GM19452 (cell line): ENCODE data around the gene ZNF488.

ENCODE experiments used
- ATAC-seq: cut with Tn5 transposase; IDR thresholded peaks from one replicate; pipeline ENCODE4 v1.9.1; 2021; ENCODE audit not compliant: unreplicated experiment

Gene ZNF488

DNA sequence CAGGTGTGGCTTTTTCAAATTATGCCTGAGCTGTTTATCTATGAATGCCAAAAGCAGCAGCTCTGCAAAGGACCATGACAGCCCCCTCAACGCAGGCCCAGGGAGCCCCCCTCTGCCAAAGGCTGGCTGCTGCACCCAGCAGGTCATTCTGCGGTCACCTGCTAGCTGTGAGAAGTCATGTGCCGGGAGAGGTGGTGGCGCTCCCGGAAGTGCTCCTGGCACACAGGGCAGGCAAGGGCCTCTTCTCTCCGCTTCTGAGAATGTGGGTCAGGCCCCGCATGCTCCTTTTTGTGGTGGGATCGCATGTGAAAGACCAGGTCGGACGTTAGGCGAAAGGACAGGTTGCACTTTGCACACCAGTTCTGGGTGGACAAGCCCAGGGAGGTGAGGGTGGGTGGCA lies 16.4 kb downstream of the ZNF488 start:
- no peak for ATAC-seq

DNA sequence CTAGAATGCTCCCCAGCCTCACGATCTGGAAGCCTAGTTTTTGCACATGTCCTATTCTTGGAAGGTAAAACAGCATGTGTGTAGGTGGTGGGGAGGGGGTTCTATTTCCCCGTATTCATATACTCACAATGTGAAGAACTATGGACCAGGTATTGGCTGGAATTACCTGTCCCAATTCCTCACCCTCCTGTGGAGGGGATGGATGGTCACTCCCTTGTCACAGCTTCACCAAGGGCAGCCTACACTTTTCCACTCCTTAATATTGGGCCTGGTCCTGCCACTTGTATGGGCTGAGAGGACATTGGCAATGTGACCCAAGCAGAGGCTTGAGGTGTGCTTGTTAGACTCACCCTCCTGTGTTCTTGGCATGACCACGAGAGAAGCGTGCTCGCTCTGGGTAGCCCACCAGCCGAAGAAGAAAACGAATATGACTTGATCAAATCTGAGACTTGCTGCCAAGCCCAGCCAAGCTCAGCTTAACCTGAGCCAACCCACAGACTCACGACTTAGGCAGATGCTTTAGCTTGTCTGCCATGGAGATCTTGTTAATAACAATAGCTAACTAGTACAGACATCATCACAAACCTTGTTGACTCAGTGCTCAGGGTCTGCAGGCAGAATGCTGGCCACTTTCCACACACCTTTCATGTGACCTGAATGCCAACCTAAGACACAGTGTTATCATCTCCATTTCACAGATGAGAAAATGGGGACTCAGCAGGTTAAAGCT lies 17.2 kb downstream of the ZNF488 start:
- ATAC-seq, result no peak

DNA sequence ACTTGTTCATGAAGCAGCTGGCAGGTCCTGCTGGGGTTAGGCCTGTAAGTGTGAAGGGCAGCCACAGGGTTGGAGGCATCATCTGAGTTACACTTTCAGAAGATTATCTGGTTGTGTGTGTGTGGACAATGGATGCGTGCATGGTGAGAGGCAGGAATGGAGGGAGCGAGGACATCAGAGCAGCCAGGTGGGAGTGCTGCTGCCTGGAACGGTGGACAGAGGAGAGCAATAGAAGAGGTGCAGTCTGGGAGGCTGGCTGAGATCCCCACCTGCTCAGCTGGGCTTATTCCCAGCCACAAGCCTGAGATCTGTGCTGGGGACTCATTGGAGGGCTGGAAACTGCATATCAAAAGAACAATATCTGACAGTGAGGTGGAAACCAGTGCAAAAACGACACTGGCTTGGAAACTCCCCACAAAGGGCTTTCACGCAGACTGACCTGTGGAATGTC lies 17.9 kb downstream of the ZNF488 start:
- no peak for ATAC-seq

DNA sequence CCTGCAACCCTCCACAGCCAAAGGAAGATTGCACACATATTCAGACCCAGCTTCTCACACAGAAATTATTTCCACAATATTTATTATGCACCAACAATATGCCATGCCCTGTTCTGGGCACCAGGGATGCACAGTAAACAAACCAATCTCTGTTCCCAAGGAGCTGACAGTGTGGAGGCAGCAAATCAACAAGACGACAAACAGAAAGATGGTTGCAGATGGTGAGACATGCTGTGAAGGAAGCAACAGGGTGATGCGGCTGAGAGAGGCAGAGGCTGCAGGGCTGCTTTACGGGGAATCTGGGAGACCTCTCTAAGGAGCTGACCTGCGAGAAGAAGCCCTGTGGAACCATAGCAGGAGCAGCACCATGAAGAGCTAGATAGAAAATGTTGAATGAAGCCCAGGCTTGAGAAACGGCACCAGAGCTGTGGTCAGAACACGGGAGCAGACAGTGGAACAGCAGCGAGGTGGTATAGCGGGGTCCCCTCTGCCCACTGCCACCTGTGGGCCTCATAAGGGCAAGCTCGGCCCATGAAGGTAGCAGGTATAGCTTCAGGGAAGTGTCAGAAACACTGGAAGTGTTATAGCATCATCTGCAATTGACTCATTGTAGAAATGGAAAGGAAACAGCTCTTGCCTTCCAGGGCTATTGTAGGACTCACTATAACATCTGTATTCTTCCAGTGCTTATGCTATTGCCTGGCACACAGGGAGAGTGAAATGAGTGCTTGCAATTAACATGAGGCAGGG lies 18.5 kb downstream of the ZNF488 start:
- no peak for ATAC-seq

- no peak for ATAC-seq
Measured at GRCh38 chr10:47364911-47365310, 19.2 kb downstream of the ZNF488 start.

DNA sequence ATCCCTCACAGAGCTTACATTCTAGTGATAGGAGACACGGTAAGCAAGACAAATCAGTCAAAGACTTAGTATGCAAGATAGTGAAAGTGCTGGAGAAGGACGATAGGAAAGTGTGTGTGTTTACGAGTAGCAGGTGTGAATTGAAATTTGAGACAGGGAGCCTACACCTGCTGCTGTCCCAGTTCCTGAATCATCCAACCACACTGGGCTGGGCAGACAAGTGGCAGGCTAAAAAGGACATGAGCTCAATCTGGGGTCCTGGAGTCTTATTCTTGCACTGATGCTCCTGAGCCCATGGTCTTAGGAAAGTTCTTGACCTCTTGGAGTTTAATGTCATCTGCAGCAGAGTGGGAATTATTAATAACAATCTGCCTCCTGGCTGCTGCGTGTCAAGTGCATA lies 19.7 kb downstream of the ZNF488 start:
- ATAC-seq, result no peak

- ATAC-seq, result no peak
Measured at GRCh38 chr10:47363781-47364180, 20.3 kb downstream of the ZNF488 start.

DNA sequence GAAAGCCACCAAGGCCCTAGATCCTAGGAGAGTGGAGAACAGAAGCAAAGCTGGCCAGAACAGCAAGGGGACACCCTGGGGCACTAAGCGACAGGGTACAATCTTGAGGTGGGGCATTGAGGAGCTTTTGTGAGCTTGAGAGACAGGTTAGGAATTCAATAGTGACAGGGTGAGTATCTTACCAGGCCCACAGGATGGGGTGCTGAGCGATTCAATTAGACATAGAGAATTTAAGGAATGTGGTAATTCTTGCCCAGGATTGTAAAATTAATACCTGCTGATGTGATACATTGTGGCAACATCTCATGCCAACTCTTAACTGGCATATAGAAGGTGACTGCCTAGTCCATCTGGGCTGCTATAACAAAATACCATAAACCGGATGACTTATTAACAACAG lies 21.9 kb downstream of the ZNF488 start:
- ATAC-seq, result no peak

DNA sequence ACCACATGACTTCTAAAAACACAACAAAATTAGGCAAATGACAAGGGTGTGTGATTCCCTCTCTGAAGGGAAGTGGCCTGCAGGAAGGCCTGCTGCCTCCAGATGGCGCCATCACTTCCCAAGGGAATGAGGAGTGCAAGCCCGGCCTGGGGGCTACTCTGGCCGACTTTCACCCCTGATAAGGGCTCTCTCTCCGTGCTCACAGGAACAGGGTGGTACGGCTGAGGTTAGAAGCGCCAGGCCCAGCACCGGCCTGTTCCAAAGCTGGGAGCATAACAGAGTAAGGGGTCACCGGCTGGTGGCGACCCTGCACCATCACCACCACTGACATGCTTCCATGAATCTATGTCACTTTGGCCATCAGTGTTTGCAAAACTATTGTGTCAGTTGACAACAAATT lies 22.8 kb downstream of the ZNF488 start:
- no peak for ATAC-seq

DNA sequence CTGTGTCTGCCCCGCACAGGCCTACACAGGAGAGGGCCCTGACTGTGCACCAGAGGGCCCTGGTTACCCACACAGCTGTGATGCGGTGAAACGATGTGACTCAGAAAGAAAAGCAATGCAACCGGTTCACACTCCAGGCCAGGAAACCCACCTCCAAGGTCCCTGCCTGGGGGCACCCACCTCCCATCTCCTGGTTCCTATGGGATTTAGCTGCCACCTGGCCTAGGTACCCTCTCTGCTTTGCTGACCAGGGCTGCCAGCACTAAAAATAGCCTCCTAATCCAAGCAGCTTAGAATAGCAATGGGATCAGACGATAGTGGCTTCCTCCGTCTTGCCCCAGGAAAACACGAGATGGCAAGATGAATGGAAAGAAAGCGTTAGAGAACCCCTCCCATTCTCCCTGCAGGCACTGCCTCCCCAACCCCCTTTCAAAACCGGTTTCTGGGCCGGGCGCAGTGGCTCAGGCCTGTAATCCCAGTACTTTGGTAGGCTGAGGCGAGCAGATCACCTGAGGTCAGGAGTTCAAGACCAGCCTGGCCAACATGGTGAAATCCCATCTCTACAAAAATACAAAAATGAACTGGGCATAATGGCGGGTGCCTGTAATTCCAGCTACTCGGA lies 23.6 kb downstream of the ZNF488 start:
- no peak for ATAC-seq

DNA sequence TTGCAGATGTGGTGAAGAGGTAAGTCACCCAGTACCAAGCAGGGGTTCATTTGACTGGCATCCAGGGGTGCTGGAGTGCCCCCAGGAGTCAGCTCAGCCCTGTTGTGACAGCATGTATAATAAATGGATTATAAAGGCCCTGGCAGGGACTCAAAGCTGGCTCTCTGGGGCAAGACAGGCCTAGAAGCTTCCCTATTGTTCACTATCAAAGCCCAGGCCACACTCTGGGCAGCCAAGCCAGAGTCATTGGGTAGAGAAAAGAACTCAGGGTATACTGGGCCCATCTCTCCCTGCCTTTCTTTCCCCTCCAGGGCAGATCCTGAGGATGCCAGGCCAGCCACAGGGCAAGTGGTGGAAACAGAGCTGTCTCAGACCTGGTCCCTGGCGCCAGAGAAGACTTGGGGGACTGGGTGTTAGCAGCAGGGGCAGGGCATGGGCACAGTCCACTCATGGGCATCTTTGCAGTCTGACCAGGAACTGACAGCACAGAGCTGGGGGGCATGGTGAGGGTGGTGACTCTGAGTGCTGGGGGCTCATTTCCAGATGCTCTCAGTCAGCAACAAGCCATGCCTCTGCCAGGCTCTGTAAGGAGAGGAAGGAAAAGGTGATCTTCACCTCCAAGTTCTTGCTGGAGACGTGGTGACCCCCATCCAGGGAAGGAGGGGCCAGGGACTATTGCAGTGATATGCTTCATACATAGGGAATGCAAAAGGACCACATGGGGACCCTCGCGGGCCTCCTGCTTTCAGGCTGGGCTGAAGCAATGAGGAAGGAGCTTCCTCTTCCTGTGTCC lies 24.3 kb downstream of the ZNF488 start:
- ATAC-seq, result no peak

DNA sequence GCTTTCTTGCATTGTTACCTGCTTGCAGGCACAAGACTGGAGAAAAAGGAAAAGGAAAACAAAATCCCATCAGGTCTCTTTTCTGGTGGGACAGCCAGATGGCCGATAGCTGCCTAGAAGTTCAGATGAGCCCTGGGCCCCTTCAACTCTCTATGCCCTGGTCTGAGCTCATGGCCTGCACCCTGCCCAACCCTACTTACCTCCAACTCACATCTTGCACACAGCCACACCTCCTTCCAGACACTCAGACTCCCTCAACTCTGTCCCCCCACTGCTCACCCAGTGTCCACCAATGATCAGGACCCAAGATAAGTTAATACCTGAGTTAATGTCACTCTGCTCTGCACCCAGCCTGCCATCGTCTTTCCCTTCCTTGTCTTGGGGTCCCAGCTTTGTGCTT lies 25.0 kb downstream of the ZNF488 start:
- ATAC-seq, result no peak

- no peak for ATAC-seq
Measured at GRCh38 chr10:47358457-47358856, 25.6 kb downstream of the ZNF488 start.

GRCh38 chr10:47357911-47358310 lies 26.2 kb downstream of the ZNF488 start:
- no peak for ATAC-seq

DNA sequence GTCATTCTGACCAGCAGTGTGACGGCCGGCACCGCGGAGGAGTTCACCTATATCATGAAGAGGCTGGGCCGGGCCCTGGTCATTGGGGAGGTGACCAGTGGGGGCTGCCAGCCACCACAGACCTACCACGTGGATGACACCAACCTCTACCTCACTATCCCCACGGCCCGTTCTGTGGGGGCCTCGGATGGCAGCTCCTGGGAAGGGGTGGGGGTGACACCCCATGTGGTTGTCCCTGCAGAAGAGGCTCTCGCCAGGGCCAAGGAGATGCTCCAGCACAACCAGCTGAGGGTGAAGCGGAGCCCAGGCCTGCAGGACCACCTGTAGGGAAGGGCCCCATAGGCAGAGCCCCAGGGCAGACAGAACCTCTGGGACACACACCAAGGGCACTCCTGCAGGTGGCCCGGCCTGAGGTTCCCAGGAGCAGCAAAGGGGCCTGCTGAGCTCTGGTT lies 26.9 kb downstream of the ZNF488 start:
- ATAC-seq, result no peak

- ATAC-seq, result no peak
Measured at GRCh38 chr10:47356708-47357107, 27.4 kb downstream of the ZNF488 start.

GRCh38 chr10:47354900-47355299 lies 29.2 kb downstream of the ZNF488 start:
- no peak for ATAC-seq

GRCh38 chr10:47354165-47354564 lies 29.9 kb downstream of the ZNF488 start:
- ATAC-seq, result no peak

DNA sequence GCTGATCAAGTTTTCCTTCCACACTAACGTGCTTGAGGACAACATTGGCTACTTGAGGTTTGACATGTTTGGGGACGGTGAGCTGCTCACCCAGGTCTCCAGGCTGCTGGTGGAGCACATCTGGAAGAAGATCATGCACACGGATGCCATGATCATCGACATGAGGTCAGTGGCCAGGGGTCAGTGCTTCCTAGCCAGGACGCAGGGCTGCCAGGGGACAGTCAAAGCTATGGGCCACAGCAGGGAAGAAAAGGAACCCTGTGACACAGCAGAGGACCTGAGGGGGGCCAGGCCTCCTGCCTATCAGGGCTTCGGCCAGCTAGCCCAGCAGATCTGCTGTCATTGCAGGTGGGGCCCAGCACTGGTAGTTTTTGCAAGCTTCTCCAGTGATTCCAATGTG lies 30.7 kb downstream of the ZNF488 start:
- no peak for ATAC-seq

DNA sequence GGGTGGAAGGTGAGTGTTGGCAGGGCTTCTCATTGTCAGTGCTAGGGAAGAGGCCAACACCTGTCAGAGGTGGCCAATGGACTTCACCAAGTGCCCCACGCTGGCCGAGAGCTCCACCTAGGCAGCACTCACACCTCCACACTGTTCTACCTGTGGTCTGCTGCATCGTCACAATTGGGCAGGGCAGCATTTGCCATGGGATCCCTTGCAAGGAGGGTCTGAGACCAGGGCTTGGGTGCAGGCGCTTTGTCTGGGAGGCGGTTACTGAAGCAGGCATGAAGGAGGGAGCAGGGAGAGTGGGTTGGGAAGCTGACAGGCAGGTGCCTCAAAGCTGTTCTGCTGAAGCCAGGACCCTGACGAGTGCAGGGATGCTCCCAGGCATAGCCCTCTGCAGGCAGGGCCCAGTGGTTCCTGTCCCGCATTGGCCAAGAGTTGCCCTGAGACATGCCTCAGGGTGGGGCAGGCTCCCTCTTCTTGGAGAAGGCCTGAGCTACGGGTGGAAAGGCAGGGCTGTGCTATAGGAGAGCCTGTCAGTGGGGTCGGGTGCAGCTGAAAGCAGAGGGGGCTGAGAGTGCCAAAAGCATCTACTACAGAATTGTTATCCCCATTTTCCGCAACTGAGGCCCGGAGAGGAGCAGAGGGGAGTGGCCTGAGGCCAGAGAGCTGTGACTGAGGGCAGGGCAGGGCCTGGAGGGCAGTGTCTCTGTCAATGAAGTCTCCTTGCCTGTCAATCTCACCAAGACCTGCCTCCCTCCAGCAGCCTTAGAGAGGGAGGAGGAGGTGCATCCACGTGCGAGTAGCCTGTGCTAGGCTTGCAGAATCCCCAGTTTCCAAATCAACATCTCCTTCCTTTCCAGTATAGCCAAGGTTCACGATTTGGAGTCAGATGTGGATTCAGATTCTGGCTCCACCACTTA lies 31.9 kb downstream of the ZNF488 start:
- no peak for ATAC-seq
